Stimulated activated CD4-positive, alpha-beta T cell treated with anti-CD3 and anti-CD28 coated beads, Interleukin-1b, Interleukin-23, amount 100 ng/mL, for 1 hour (primary cell): ENCODE results near the gene RC3H2.
A peak's percentile ranks its signal among the peaks of the same experiment; 100 is the strongest.
"Not testable (repeated sequence)": the region's sequence is repeated elsewhere in the genome, so short reads cannot be mapped to it uniquely, and the experiment has no call there.

ENCODE experiments used
- DNase-seq, 2 donors: peaks; one replicate each; pipeline ENCODE4 v3.0.0-alpha.2; 2020; ENCODE audit warnings: low read depth in 2 of 2

Gene RC3H2

DNA sequence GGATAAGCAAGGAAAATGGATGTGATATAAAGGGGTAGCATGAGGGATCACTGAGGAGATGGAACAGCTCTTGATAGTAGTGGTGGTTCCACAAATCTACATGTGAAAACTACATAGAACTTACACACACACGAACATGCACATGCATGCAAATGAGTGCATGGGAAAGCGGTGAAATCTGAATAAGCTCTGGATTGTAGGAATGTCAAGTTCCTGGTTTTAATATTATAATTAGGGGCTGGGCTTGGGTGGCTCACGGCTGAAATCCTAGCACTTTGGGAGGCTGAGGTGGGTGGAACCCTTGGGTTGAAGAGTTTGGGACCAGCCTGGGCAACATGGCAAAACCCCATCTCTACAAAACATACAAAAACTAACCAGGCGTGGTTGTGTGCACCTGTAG is 63.7 kb downstream of the RC3H2 start:
- DNase-seq: no peak

DNA sequence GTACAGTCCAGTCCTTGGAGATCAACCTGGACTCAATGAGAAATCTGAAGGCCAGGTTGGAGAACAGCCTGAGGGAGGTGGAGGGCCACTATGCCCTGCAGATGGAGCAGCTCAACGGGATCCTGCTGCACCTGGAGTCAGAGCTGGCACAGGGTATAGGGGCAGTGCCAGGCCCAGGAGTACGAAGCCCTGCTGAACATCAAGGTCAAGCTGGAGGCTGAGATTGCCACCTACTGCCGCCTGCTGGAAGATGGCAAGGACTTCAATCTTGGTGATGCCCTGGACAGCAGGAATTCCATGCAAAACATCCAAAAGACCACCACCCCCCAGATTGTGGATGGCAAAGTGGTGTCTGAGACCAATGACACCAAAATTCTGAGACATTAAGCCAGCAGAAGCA is 66.7 kb downstream of the RC3H2 start:
- not testable (repeated sequence) for DNase-seq

DNA sequence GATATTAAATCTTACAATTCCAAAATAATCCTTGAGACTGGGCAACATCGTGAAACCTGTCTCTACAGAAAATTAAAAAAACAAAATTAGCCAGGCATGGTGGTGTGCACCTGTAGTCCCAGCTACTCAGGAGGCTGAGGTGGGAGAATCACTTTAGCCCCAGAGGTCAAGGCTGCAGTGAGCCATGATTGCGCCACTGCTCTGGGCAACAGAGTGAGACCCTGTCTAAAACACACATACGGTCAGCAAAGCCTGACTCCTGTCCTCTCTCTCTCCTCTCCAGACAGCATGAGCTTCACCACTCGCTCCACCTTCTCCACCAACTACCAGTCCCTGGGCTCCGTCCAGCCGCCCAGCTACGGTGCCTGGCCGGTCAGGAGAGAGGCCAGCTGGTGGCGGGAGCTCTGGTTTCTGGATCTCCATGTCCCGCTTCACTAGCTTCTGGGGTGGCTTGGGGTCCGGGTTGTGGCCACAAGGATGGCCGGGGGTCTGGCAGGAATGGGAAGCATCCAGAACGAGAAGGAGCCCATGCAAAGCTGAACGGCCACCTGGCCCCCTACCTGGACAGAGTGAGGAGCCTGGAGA is 67.8 kb downstream of the RC3H2 start:
- DNase-seq: no peak

DNA sequence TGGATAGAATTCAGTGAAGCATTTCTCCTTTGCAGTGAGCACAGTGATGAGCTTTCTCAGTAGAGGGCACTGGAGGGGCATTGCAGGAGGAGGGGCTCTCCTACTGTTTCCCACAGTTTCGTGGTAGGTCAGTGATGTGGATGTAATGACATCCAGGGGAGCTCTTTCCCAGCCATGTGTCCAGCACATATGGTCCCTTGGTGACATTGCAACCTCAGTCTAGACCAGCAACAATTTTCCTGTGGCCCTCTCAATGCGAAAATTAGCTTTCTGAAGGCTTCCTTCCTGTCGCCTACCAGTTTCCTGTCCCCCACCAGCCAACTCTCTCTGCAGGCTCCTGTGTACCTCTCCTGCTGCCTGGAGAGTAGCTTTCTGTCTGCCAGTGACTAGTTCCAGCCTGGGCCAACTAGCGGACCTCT is 69.8 kb downstream of the RC3H2 start:
- DNase-seq: no peak

DNA sequence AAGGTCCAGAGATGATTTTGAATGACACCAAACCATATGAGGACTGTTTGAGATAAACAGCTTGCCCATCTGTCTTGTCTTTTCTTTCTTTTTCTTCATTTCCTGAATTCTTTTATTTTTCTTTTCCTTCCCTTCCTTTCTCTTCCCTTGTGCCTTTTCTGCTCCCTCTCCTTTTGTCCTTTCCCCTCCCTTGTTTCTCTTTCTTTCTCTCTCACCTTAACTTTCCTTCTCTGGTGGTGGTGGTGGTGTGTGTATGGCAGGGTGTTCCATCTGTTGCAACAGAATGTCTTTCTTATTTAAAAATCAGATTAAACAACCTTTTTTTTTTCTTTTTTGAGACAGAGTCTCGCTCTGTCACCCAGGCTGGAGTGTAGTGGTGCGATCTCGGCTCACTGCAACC is 73.0 kb downstream of the RC3H2 start:
- no peak for DNase-seq

DNA sequence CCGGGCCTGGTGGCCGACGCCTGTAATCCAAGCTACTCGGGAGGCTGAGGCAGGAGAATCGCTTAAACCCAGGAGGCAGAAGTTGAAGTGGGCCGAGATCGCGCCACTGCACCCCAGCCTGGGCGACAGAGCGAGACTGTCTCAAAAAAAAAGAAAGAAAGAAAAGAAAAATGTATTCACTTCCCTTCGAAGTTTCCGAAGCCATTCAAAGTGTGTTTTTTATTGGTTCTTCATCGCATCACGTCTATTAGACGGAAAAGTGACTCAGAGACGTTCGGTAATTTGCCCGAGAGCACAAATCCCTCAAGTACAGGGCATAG is 76.2 kb downstream of the RC3H2 start:
- not testable (repeated sequence) for DNase-seq

DNA sequence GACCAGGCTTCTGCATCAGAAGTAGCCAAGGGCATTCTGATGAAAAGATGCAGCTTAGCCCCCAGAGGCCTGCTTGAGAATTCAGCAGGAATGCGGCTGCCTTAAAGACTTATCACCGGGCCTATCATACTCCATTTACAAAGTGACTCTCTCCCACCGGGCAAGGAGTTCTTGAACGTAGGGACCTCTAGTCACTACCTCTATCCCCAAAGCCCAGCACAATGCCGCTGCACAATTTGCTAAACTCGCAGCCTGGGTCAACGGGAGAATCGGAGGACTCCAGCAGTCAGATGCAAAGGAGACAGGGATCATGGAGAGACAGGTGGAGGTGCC is 77.4 kb downstream of the RC3H2 start:
- no peak for DNase-seq

DNA sequence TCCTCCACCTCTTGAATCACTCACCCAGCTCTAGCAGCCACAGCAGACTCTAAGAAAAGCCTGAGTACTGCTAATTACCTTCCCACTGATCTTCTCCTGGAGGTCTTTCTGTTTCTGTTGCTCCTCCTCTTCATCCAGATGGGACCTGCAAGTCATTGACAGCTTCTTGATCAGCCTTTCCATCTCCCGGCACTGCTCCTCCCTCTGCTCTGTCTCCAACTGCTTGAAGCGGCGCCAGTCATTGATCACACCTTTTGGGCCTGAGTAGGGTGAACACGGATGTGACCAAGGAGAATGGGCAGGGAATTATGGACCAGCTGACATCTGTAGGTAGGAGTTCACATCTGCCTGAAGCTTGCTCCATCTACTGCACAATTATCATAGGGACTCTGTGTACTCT is 82.2 kb downstream of the RC3H2 start:
- no peak for DNase-seq

DNA sequence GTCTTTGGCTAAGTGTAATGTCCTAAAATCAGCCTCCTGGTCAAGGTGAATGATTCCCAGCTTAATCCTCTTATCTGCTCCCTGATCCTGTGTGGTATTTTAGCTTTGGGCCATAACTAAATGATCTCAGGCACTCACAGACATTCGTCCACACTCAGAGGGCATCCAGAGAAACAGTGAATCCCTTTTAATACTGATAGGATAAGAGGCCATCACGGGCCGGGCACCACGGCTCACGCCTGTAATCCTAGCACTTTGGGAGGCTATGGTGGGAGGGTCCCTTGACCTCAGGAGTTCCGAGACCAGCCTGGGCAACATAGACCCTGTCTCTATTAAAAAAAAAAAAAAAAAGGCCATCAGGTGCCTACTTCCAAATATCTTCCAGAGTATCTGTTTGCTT is 83.1 kb downstream of the RC3H2 start:
- DNase-seq: no peak

DNA sequence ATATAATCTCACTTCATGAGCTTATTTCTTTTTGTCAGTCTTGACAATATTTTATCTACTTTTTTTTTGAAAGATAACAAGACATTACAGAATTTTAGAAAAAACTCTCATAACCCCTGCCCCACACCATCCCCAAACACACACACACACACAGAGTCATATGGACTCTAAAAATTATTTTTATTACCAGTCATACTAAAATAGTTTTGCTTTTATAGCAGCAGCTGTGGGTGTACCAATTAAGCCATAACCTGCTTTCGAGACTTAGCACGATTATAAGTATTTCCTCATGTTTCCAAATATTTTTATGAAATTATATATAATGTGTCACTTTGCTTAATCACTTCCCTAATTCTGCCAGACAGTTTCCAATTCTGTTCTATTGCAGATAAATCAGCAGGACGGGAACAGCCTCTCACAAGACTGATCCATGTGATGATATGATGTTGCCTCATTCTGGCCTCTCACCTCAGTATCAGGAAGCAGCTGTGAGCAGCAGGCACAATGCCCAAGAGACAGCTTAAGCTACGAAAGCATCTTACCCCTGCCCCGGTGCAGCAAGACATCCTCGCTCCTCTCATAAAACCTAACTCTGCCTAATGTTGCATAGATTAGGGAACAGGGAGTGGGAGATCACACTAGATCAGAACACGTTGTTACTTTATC is 83.7 kb downstream of the RC3H2 start:
- DNase-seq: no peak

DNA sequence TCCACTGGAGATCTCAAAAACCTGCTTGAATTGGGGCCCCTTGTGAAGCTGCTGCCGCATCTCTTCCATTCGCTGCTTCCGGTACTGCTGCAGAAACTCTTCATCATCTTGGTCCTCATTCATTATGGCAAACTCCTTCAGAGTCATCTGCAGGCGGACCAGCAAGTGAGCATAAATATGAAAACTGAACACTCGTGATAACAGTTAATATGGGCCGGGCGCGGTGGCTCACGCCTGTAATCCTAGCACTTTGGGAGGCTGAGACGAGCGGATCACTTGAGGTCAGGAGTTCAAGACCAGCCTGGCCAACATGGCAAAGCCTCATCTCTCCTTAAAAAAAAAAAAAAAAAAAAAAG is 84.7 kb downstream of the RC3H2 start:
- DNase-seq: no peak

DNA sequence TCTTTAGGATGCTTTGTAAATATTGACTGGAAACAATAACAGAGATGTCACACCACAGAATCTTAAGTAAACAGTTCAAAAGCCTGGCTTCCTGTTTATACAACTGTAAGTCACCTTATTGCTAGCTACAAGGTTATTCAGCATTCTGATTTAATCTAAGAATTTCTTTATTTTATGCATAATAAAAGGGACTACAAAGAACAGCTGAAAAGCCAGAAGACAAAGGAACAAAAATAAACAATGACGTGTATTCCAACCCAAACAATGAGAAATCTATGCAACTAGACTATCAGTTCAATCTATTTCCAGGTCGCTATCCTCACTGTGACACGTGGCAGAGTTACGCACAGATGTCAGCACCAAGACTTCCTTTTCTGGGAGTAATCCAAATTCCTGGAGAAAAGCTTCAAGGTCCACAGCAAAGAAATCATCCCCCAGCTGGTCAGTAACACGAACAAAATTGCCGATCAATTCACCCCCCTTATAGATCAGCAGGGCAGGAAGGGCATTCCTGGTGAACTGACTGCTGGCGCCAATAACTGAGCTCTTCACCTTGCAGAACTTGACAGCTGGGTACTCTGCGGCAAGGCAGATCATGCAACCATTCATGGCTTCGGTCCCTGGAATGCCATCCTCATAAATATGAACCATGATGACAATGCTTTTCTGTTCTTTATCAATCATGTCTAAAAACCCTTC is 85.2 kb downstream of the RC3H2 start:
- DNase-seq: no peak

DNA sequence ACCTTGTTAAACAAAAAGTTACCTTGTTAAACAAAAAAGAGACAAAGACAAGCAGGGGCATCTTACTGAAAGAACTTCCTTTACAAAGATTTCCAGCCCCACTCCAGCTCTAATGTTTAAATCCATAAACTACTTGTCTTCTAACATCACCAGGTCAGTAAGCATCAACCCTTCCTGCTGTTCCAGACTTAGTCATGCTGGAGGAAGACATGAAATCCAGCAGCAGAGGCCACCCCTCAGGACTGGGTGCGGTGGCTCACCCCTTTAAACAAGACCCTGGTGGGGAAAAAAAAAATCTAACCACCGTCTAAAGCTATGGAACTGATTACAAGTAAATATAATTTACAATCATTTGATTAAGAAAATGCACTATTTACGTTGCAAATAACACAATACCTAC is 85.8 kb downstream of the RC3H2 start:
- DNase-seq: no peak

DNA sequence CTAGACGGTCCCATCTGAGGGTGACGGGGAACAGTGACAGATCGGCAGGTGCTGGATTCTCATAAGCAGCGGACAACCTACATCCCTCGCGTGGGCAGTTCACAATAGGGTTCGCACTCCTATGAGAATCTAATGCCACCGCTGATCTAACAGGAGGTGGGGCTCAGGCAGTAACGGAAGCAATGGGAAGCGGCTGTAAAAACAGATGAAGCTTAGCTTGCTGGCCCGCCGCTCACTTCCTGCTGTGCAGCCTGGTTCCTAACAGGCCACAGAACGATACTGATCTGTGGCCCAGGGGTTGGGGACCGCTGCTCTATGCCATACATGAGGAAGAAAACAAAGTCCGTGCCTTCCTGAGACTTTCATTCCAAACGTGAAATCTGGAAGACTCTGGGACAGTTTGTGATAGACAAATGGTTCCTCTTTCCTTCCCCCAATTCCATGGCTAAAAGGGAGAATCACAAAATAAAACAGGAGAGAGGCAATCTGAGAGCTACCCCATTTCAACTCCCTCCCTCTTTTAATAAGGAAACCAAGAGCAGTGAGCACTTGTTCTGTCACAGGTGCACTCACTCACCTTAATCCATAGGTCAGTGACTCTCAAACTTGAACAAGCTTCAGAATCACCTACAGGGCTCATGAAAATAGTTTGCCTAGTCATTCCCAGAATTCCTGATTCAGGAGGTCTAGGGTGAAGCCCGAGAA is 88.8 kb downstream of the RC3H2 start:
- DNase-seq: no peak

DNA sequence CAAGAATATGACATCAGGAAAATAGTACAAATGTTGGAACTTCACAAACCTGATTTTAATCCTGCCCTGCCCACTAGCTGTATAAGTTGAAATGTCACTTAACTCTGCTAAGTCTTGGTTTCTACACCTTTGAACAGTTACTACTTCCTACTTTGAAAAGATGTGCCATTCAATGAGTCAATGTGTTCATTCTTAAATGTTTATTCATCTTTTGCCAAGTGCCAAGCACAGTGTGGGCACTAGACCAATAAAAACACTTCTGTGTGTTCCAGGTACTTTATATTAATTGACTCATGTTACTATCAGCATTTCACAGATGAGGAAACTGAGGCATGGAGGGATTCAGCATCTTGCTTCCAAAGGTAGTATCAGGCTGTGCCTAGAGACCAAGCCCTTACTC is 89.6 kb downstream of the RC3H2 start:
- DNase-seq: no peak

DNA sequence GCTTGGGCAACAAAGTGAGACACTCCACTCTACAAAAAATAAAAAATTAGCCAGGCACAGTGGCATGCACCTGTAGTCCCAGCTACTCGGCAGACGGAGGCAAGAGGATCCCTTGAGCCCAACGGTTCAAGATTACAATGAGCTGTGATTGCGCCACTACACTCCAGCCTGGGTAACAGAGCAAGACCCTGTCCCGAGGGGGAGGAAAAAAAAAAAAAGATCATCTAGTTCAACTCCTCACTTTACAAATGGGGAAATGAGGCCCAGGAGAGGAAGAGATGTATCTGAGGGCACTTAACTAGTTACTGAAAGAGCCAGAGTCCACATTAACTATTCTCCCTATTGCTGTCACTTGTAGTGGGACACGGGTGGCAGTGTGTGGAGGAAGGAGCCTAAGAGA is 90.6 kb downstream of the RC3H2 start:
- DNase-seq: no peak

DNA sequence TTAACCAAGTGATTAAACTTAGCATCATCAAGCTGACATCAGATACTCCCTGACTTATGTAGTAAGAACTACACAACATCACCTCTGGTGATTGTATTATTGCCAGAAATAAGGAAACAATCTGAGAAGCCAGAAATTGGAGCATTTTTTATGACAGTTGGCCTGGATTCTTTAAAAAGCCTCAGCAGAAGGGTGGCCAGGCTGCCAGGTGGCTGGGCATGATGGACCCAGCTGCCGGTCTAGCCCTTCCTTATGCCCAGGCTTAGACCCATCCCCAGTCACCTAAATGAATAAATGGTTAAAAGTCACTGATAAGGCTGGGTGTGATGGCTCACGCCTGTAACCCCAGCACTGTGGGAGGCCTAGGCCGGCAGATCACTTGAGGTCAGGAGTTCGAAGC is 92.4 kb downstream of the RC3H2 start:
- no peak for DNase-seq

DNA sequence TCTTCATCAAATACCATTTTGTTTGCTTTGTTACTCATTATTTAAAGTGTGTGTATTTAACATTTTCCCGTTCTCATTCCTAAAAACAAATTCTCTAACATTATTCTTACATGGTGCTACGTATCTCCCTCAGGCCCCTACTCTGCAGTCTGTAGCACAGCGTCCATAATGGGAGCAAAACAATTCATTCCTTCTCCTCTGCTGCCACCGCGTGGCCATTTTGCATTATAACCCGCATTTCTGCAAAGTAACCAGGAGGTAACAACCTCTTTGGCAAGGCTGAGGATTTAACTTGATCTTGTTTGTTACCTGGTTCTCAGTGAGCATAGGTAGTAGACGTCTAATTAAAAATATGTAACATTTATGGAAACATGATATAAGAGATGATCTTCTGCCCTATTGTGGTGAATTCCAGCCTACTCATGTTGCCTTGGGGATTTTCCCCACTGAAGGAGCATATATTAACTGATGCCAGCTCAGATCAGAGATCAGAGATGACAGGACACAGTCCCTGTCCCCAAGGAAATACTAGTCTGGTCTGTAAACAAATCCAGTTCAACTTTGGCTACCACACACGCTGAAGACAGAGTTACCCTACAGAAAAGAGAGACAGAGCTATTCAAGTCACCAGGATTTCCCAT is 94.7 kb downstream of the RC3H2 start:
- peak; percentile 35 to 57 for DNase-seq

DNA sequence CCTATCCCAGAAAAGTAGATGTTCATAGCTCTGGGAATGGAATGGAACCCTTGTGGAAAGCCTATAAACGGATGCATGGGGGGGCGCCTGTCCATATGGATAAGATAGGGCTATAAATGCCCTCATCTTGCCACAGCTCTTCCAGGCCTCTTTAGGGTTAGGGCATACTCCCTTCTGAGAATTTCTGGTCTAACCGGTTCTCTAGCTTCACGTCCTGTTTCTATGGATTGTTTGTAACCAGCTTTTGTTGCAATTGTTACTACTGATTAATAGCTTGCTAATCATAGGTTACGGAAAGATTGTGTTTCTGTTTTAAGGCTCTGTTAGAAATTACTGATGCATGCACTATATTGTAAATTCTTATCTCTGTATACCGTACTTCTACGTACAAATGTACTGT is 95.9 kb downstream of the RC3H2 start:
- not testable (repeated sequence) for DNase-seq

DNA sequence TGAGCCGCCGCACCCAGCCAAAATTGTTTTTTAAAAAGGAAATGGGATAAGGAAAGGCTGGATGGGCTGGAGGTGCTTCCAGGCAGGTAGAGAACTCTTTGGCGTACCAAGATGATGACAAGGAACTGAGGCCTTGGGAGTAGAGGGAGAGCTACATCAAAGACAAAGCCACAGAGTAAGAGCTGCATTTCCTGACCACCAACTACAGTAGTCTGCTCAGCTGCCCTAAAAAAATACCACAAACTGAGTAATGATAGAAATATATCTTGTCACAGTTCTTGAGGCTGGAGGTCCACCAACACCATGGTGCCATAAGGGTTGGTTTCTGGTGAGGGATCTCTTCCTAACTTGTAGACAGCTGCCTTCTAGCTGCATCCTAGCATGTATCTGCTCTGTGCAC is 97.0 kb downstream of the RC3H2 start:
- DNase-seq: no peak

DNA sequence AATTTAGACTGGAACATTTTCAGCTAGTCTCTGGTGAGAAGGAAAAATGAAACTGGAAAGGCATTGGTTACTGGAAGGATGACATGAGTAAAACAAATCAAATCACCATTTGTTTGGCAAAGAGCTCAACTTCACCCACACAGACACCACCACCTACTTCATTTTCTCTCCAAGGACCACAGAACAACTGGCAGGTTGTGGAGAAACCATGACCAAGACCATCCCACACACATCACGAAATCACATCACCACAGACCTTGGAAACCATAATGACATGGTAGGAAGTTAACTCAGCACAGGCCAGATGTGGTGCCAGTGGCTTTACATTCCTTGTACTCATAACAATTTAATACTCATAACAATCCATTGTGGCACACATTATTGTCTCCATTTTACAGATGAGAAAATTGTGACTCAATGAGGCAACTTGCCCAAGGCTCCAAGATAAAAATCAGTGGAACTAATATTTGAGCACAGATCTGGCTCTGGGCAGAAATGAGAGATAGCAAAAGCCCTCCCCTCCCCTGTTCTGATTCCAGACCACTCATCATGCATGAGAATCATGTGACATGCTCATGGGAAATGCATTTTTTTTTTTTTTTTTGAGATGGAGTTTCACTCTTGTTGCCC is 97.8 kb downstream of the RC3H2 start:
- no peak for DNase-seq

DNA sequence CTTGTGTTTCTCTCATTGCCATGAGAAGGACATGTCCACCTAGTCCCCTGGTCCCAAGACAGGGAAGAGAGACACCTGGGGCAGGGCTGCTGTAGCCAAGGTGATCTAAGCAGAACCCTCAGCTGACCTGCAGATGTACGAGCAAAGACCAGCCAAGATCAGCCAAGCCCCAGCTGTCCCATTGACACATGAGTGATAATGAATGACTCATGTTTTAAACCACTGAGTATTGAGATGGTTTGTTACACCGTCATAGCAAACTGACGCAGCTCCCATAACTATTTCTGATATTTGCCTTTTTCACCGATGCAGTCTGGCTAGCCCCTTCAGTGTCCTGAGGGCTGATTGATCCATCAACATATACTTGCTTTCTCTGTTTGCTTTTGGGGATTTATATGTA is 98.5 kb downstream of the RC3H2 start:
- DNase-seq: no peak
